PFSK-1 (cell line): ENCODE data around the gene ABHD14A.

Experiments used
- FOXP2 ChIP-seq: optimal IDR thresholded peaks from 2 replicates; pipeline ENCODE3; 2011; ENCODE audit warnings: borderline replicate concordance, control low read depth, inconsistent platforms; ENCODE audit not compliant: insufficient read depth; ENCODE audit errors: extremely low read length, extremely low read depth
- POLR2AphosphoS5 ChIP-seq: IDR thresholded peaks from 2 replicates; pipeline ENCODE4 v1.6.1; 2012; ENCODE audit warnings: low read depth, mild to moderate bottlenecking, control low read depth, low read length, moderate library complexity
- REST ChIP-seq, 2 experiments: IDR thresholded peaks; 2 replicates each; pipeline versions ENCODE4 v1.6.1 to v1.8.0; 2011 to 2012; ENCODE audit warnings: low read depth in 2 of 2, low read length in 2 of 2, control low read depth in 1 of 2, inconsistent platforms in 1 of 2, mild to moderate bottlenecking in 1 of 2, moderate library complexity in 1 of 2; ENCODE audit not compliant: insufficient read depth in 1 of 2
- SIN3A ChIP-seq: IDR thresholded peaks from 2 replicates; pipeline ENCODE4 v1.6.1; 2012; ENCODE audit warnings: mild to moderate bottlenecking, low read length, moderate library complexity, borderline replicate concordance; ENCODE audit not compliant: insufficient read depth
- TAF1 ChIP-seq: IDR thresholded peaks from 2 replicates; pipeline ENCODE4 v1.6.1; 2012; ENCODE audit warnings: low read length, control low read depth, borderline replicate concordance; ENCODE audit not compliant: insufficient read depth

The ABHD14A gene

GRCh38 chr3:52001443-52001974 lies 26.6 kb downstream of the ABHD14A start:
- TF ChIP-seq TAF1 (no peak), REST (IDR thresholded peaks at IDR 0.05; ENCODE audit: insufficient read depth in 1 of 2, low read depth in 2 of 2, low read length in 2 of 2) (no peak), POLR2AphosphoS5 (no peak), SIN3A (no peak), FOXP2 (peak; percentile 20)

GRCh38 chr3:52002748-52003147 lies 27.9 kb downstream of the ABHD14A start:
- TF ChIP-seq SIN3A, result no peak
- TF ChIP-seq TAF1, result no peak
- TF ChIP-seq REST (IDR thresholded peaks at IDR 0.05; ENCODE audit: insufficient read depth in 1 of 2, low read depth in 2 of 2, low read length in 2 of 2), result no peak
- no peak for TF ChIP-seq POLR2AphosphoS5
- TF ChIP-seq FOXP2, result no peak

- no peak for TF ChIP-seq FOXP2
- no peak for TF ChIP-seq SIN3A
- no peak for TF ChIP-seq TAF1
- TF ChIP-seq POLR2AphosphoS5, result no peak
- no peak for TF ChIP-seq REST (IDR thresholded peaks at IDR 0.05; ENCODE audit: insufficient read depth in 1 of 2, low read depth in 2 of 2, low read length in 2 of 2)
These were observed 29.4 kb downstream of the ABHD14A start for GRCh38 chr3:52004163-52004787.

GRCh38 chr3:52004906-52005395 lies 30.1 kb downstream of the ABHD14A start:
- TF ChIP-seq TAF1, result no peak
- TF ChIP-seq POLR2AphosphoS5, result no peak
- TF ChIP-seq FOXP2, result no peak
- no peak for TF ChIP-seq SIN3A
- TF ChIP-seq REST (IDR thresholded peaks at IDR 0.05; ENCODE audit: insufficient read depth in 1 of 2, low read depth in 2 of 2, low read length in 2 of 2), result no peak
